H1 (cell line): ENCODE data around the gene ARHGAP24. TPM values are rescaled to one million over a fixed set of nuclear protein-coding genes. Genes with fewer than 3 reads are reported as not detected.

Experiments used
- microRNA counts: library from miRNA; unstranded; fragments of <30 nt; microRNA quantifications from one replicate; lab custom pipeline; 2015
- microRNA-seq, 2 experiments: library from miRNA; unstranded; fragments of <30 nt; microRNA quantifications; one replicate each; pipeline versions ENCODE4 to v1.2.0, GENCODE V29; 2016 to 2020; ENCODE audit warnings: borderline microRNAs expressed in 2 of 2, borderline number of aligned reads in 2 of 2, borderline replicate concordance in 1 of 2
- polyA plus RNA-seq, 7 experiments: library from polyadenylated mRNA; depleted of rRNA in 3 of 7; stranded (reverse) in 5 of 7; unstranded in 2 of 7; fragments of >200 nt in 5 of 7; fragments of 200-250 nt in 2 of 7; gene quantifications; 1 replicate in 5 of 7; 2 replicates in 1 of 7; 4 replicates in 1 of 7; pipeline versions ENCODE4 v1.2.1 to v1.2.3, GENCODE V29; 2011 to 2013; ENCODE audit warnings: missing spikeins in 2 of 7, mixed read lengths in 2 of 7
- small RNA-seq: library from polyadenylated mRNA; stranded (forward); fragments of <200 nt; extraction: miRNeasy Mini kit (QIAGEN cat#:217004); gene quantifications from one replicate; pipeline ENCODE3, GENCODE V24; 2013; ENCODE audit not compliant: insufficient read depth
- total RNA-seq: library from RNA; stranded (reverse); fragmentation: NEBNext Ultra II Directional; extraction: Animal tissue kit (Norgen Biotek cat#: 25700); gene quantifications from 2 replicates; pipeline ENCODE4 v1.2.1, GENCODE V29; 2021

ARHGAP24 gene
- total and polyA plus RNA-seq, 2 of the 8 experiments (the other 6 are each of a cell fraction or from before 2014, with no cell fraction given) = 0.08 to 0.50 TPM

MicroRNAs within 50 kb of the gene (microRNA counts, 767-probe panel; counts per million panel counts)
- microRNA hsa-miR-4451 (lab: Ali Mortazavi, UCI) = 879 counts per million, percentile 95 among the panel's probes with 10 or more counts

Small RNAs within 50 kb of the gene (microRNA-seq; reads per million reads assigned to microRNA genes)
- gene MIR4451 = 0 reads per million in 2 experiments

Small RNAs within 50 kb of the gene (small RNA-seq; reads per million reads assigned to genes)
- not detected for gene MIR4451
